ENCODE results near the gene COL8A1.

COL8A1 gene

GRCh38 chr3:99711351-99711750 lies 73.0 kb downstream of the COL8A1 start:
- no peak for TF ChIP-seq CTCF (IDR thresholded peaks at IDR 0.05; ENCODE audit: insufficient read depth, low read length, poor library complexity, severe bottlenecking)
- TF ChIP-seq EZH2phosphoT487 (conservative IDR thresholded peaks at IDR 0.05; ENCODE audit: low read length): no peak
- no peaks in the 10 kb centered on the region for H3K9me2 ChIP-seq (replicated peaks; ENCODE audit: insufficient read depth, low read length)
- H3K9me3 ChIP-seq (ENCODE audit: insufficient read depth, low read length): no peaks in the 10 kb centered on the region
- H3K36me3 ChIP-seq (ENCODE audit: low read length): no peaks in the 10 kb centered on the region
- no peak overlapping the region for H3K9ac ChIP-seq (ENCODE audit: low read length)
- no peak overlapping the region for H3K4me2 ChIP-seq (ENCODE audit: low read depth, low read length, poor library complexity, severe bottlenecking)
- H3F3A ChIP-seq (ENCODE audit: insufficient read depth): no peaks in the 10 kb centered on the region
- no peaks in the 10 kb centered on the region for H3K27me3 ChIP-seq (ENCODE audit: low read length)
- no peaks in the 10 kb centered on the region for H3K79me2 ChIP-seq (ENCODE audit: insufficient read depth, low read length)
- H2AFZ ChIP-seq (ENCODE audit: low read depth, low read length, severe bottlenecking): no peak overlapping the region
- H4K20me1 ChIP-seq (ENCODE audit: low read depth, low read length): no peaks in the 10 kb centered on the region
- H3K4me3 ChIP-seq (ENCODE audit: insufficient read depth, low read length, poor library complexity, severe bottlenecking): no peak overlapping the region
- H3K27ac ChIP-seq (ENCODE audit: low read depth, low read length): no peak overlapping the region

GRCh38 chr3:99712291-99712954 lies 74.0 kb downstream of the COL8A1 start:
- no peaks in the 10 kb centered on the region for H3F3A ChIP-seq (ENCODE audit: insufficient read depth)
- TF ChIP-seq CTCF (IDR thresholded peaks at IDR 0.05; ENCODE audit: insufficient read depth, low read length, poor library complexity, severe bottlenecking) (no peak), EZH2phosphoT487 (conservative IDR thresholded peaks at IDR 0.05; ENCODE audit: low read length) (no peak)
- H3K4me3 ChIP-seq (ENCODE audit: insufficient read depth, low read length, poor library complexity, severe bottlenecking): no peak overlapping the region
- H3K9me2 ChIP-seq (replicated peaks; ENCODE audit: insufficient read depth, low read length): no peaks in the 10 kb centered on the region
- H3K79me2 ChIP-seq (ENCODE audit: insufficient read depth, low read length): no peaks in the 10 kb centered on the region
- H3K9me3 ChIP-seq (ENCODE audit: insufficient read depth, low read length): no peaks in the 10 kb centered on the region
- H3K9ac ChIP-seq (ENCODE audit: low read length): no peak overlapping the region
- no peak overlapping the region for H3K27ac ChIP-seq (ENCODE audit: low read depth, low read length)
- H3K27me3 ChIP-seq (ENCODE audit: low read length): no peaks in the 10 kb centered on the region
- H3K4me2 ChIP-seq (ENCODE audit: low read depth, low read length, poor library complexity, severe bottlenecking): no peak overlapping the region
- H2AFZ ChIP-seq (ENCODE audit: low read depth, low read length, severe bottlenecking): no peak overlapping the region
- H4K20me1 ChIP-seq (ENCODE audit: low read depth, low read length): no peaks in the 10 kb centered on the region
- no peaks in the 10 kb centered on the region for H3K36me3 ChIP-seq (ENCODE audit: low read length)

- no peaks in the 10 kb centered on the region for H3K27me3 ChIP-seq (ENCODE audit: low read length)
- no peak overlapping the region for H3K27ac ChIP-seq (ENCODE audit: low read depth, low read length)
Observed at GRCh38 chr3:99713440-99713839, 75.0 kb downstream of the COL8A1 start.

More at GRCh38 chr3:99713440-99713839, 75.0 kb downstream of the COL8A1 start:
- Histone ChIP-seq H2AFZ (ENCODE audit: low read depth, low read length, severe bottlenecking) (no peak overlapping the region), H4K20me1 (ENCODE audit: low read depth, low read length) (no peaks in the 10 kb centered on the region), H3K4me2 (ENCODE audit: low read depth, low read length, poor library complexity, severe bottlenecking) (no peak overlapping the region), H3K36me3 (ENCODE audit: low read length) (no peaks in the 10 kb centered on the region), H3K4me3 (ENCODE audit: insufficient read depth, low read length, poor library complexity, severe bottlenecking) (no peak overlapping the region), H3K9me3 (ENCODE audit: insufficient read depth, low read length) (no peaks in the 10 kb centered on the region), H3K79me2 (ENCODE audit: insufficient read depth, low read length) (no peaks in the 10 kb centered on the region), H3K9me2 (replicated peaks; ENCODE audit: insufficient read depth, low read length) (no peaks in the 10 kb centered on the region), H3F3A (ENCODE audit: insufficient read depth) (no peaks in the 10 kb centered on the region), H3K9ac (ENCODE audit: low read length) (no peak overlapping the region)
- TF ChIP-seq EZH2phosphoT487 (conservative IDR thresholded peaks at IDR 0.05; ENCODE audit: low read length) (no peak), CTCF (IDR thresholded peaks at IDR 0.05; ENCODE audit: insufficient read depth, low read length, poor library complexity, severe bottlenecking) (no peak)

Measured in SU-DHL-6 (cell line).